GM12878 (cell line): ENCODE measurements around the gene ASIC3. TPM values are rescaled to one million over a fixed set of nuclear protein-coding genes. Genes with fewer than 3 reads are reported as not detected.
"Not testable (repeated sequence)": the region's sequence is repeated elsewhere in the genome, so short reads cannot be mapped to it uniquely, and the experiment has no call there.

ENCODE experiments used
- ATAC-seq: fragments of 200-7000 bp; cut with Tn5 transposase; 3 replicates; pipeline ENCODE4 v1.9.1; 2020; ENCODE audit warnings: mild to moderate bottlenecking, moderate library complexity
- BruUV-seq: library from RNA; stranded (reverse); fragments of 400-500 nt; replicated peaks from 2 replicates; lab custom pipeline; 2021; lab: Mats Ljungman, UMichigan
- CTCF ChIA-PET: fragments of 300-600 bp; sonication (Branson Sonifier 250); formaldehyde crosslinking; extraction: SDS; loops from one replicate; lab custom pipeline; 2021; ENCODE audit warnings: inconsistent platforms; lab: Yijun Ruan, JAX
- POLR2A ChIA-PET: fragments of 350-600 bp; formaldehyde crosslinking; extraction: SDS; loops from one replicate; lab custom pipeline; 2021; ENCODE audit warnings: inconsistent platforms; lab: Charles Lee
- RAD21 ChIA-PET: fragments of 300-600 bp; sonication (Branson Sonifier 250); formaldehyde crosslinking; loops from one replicate; lab custom pipeline; 2023; ENCODE audit warnings: antibody characterized with exemption; ENCODE audit not compliant: unreplicated experiment; lab: Charles Lee
- SMC1A ChIA-PET: fragments of 300-600 bp; sonication (Branson Sonifier 250); formaldehyde crosslinking; loops from one replicate; lab custom pipeline; 2023; ENCODE audit not compliant: unreplicated experiment, uncharacterized antibody; lab: Charles Lee
- DNase-seq: peaks from one replicate; pipeline ENCODE4 v3.0.0-alpha.2; 2011; ENCODE audit warnings: low read depth, low spot score
- FAIRE-seq: peaks from 3 replicates; lab custom pipeline; 2011; peaks lifted over from hg19 to GRCh38; lab: Jason Lieb, UNC
- H2AFZ ChIP-seq: 2 replicates; pipeline ENCODE4 v1.6.0; 2011; ENCODE audit warnings: low read depth, low read length, control low read depth; ENCODE audit not compliant: control insufficient read depth
- H3K27ac ChIP-seq: 2 replicates; pipeline ENCODE4 v1.5.1; 2011; ENCODE audit warnings: control low read depth; ENCODE audit not compliant: control insufficient read depth, insufficient read depth
- H3K27me3 ChIP-seq, 2 experiments: replicated peaks in 1 of 2; 2 replicates each; pipeline versions ENCODE4 v1.6.0 to v1.6.1; 2011; ENCODE audit warnings: low read length in 1 of 2; ENCODE audit not compliant: control insufficient read depth in 2 of 2, insufficient read depth in 2 of 2
- H3K36me3 ChIP-seq, 2 experiments: 2 replicates each; pipeline ENCODE4 v1.5.1; 2011; ENCODE audit warnings: low read length in 1 of 2; ENCODE audit not compliant: control insufficient read depth in 2 of 2, insufficient read depth in 2 of 2
- H3K4me1 ChIP-seq: 2 replicates; pipeline ENCODE4 v1.6.1; 2011; ENCODE audit warnings: mild to moderate bottlenecking, low read length, moderate library complexity, mixed read lengths; ENCODE audit not compliant: control insufficient read depth, insufficient read depth
- H3K4me2 ChIP-seq: 2 replicates; pipeline ENCODE4 v1.6.0; 2011; ENCODE audit warnings: control low read depth; ENCODE audit not compliant: control insufficient read depth, insufficient read depth
- H3K4me3 ChIP-seq: fragments of 200-600 bp; sonication (generic); 2 replicates; pipeline ENCODE4 v1.5.1; 2016
- H3K79me2 ChIP-seq: 2 replicates; pipeline ENCODE4 v1.6.0; 2011; ENCODE audit warnings: low read length; ENCODE audit not compliant: control insufficient read depth, insufficient read depth
- H3K9ac ChIP-seq: 2 replicates; pipeline ENCODE4 v1.8.0; 2011; ENCODE audit warnings: low read length, control low read depth, mixed read lengths; ENCODE audit not compliant: control insufficient read depth, insufficient read depth
- H3K9me3 ChIP-seq: replicated peaks from 3 replicates; pipeline ENCODE4 v1.5.1; 2011; ENCODE audit warnings: mild to moderate bottlenecking, low read length; ENCODE audit not compliant: control insufficient read depth, insufficient read depth
- H4K20me1 ChIP-seq: 2 replicates; pipeline ENCODE4 v1.6.0; 2011; ENCODE audit not compliant: control insufficient read depth, insufficient read depth
- ASH2L ChIP-seq: fragments of 300-600, 200-600 bp; sonication (generic); IDR thresholded peaks from 2 replicates; pipeline ENCODE4 v1.6.1; 2017; ENCODE audit warnings: low read depth, mild to moderate bottlenecking, borderline replicate concordance
- CBX3 ChIP-seq: fragments of 200-600 bp; sonication (generic); IDR thresholded peaks from 2 replicates; pipeline ENCODE4 v1.6.1; 2016; ENCODE audit warnings: low read depth, borderline replicate concordance
- NFXL1 ChIP-seq: fragments of 450-650 bp; IDR thresholded peaks from 2 replicates; pipeline ENCODE4 v1.6.1; 2017; ENCODE audit warnings: antibody characterized with exemption, mild to moderate bottlenecking, borderline replicate concordance
- POLR2A ChIP-seq: IDR thresholded peaks from 2 replicates; pipeline ENCODE4 v1.6.1; 2011; ENCODE audit warnings: low read depth, mild to moderate bottlenecking, low read length
- RAD51 ChIP-seq: fragments of 450-650 bp; IDR thresholded peaks from 2 replicates; pipeline ENCODE4 v1.6.1; 2016; ENCODE audit warnings: moderate library complexity, mild to moderate bottlenecking, inconsistent platforms
- RB1 ChIP-seq: fragments of 450-650 bp; formaldehyde crosslinking; IDR thresholded peaks from 2 replicates; pipeline ENCODE4 v1.6.1; 2017; ENCODE audit warnings: mild to moderate bottlenecking, borderline replicate concordance
- RCOR1 ChIP-seq: conservative IDR thresholded peaks from 2 replicates; pipeline ENCODE4 v1.6.1; 2012; ENCODE audit warnings: low read depth, low read length, improper control_type of control experiment
- TCF12 ChIP-seq: IDR thresholded peaks from 2 replicates; pipeline ENCODE4 v1.6.1; 2011; ENCODE audit warnings: low read depth, mild to moderate bottlenecking, low read length
- ZSCAN29 ChIP-seq: fragments of 450-650 bp; IDR thresholded peaks from 2 replicates; pipeline ENCODE4 v1.6.1; 2017; ENCODE audit warnings: mild to moderate bottlenecking, moderate library complexity
- WGBS: methylation state at CpG from one replicate; pipeline ENCODE4 v1.1.6; 2016; ENCODE audit warnings: low lambda C conversion rate; ENCODE audit not compliant: insufficient replicate concordance, insufficient coverage; ENCODE audit errors: missing lambda C conversion rate; 5-methylcytosine and 5-hydroxymethylcytosine counted together
- in situ Hi-C: fragments of 300-500 bp; cut with MboI; formaldehyde crosslinking; loops from 9 replicates; pipeline ENCODE4 v1.14.3; 2018; ENCODE audit warnings: mixed read lengths
- intact Hi-C: fragments of 100-400 bp; cut with micrococcal nuclease; formaldehyde crosslinking; loops from one replicate; pipeline ENCODE4 v1.14.2; 2022; ENCODE audit not compliant: unreplicated experiment
- polyA plus RNA-seq, 11 experiments: library from polyadenylated mRNA; depleted of rRNA in 4 of 11; unstranded in 6 of 11; stranded (reverse) in 5 of 11; fragments of >200 nt; fragmentation: Nextera tagmentation in 4 of 11; fragmentation: Illumina TruSeq in 1 of 11; extraction: Ambion mirVana in 4 of 11; extraction: Trizol in 1 of 11; gene quantifications; 1 replicate in 1 of 11; 2 replicates in 10 of 11; pipeline versions ENCODE4 v1.2.1 to v1.2.3, GENCODE V29; 2011 to 2016; ENCODE audit warnings: inconsistent platforms in 2 of 11, missing spikeins in 2 of 11, low read depth in 1 of 11
- total RNA-seq, 4 experiments: library from RNA; depleted of rRNA in 3 of 4; stranded (reverse); fragments of >200 nt in 3 of 4; fragmentation: Illumina TruSeq in 1 of 4; extraction: Trizol in 1 of 4; gene quantifications; 2 replicates each; pipeline versions ENCODE4 v1.2.1 to v1.2.3, GENCODE V29; 2013 to 2021
- TF ChIP-seq, protein P1 (sequence below): fragments of 450-650 bp; IDR thresholded peaks from 2 replicates; pipeline ENCODE4 v1.6.1; 2016; ENCODE audit warnings: mild to moderate bottlenecking, moderate library complexity, borderline replicate concordance
- TF ChIP-seq, protein P2 (sequence below): fragments of 150-350 bp; IDR thresholded peaks from 2 replicates; pipeline ENCODE4 v1.6.1; 2014; ENCODE audit warnings: mild to moderate bottlenecking, low read depth, low read length
- TF ChIP-seq, protein P3 (sequence below): IDR thresholded peaks from 2 replicates; pipeline ENCODE4 v1.6.1; 2012; ENCODE audit warnings: low read length, inconsistent platforms

Gene ASIC3
- total and polyA plus RNA-seq, 10 of the 15 experiments (the other 5 are each of a cell fraction or from before 2014, with no cell fraction given): 0.07 to 1.0 (median 0.44) TPM; not detected in 4

DNA sequence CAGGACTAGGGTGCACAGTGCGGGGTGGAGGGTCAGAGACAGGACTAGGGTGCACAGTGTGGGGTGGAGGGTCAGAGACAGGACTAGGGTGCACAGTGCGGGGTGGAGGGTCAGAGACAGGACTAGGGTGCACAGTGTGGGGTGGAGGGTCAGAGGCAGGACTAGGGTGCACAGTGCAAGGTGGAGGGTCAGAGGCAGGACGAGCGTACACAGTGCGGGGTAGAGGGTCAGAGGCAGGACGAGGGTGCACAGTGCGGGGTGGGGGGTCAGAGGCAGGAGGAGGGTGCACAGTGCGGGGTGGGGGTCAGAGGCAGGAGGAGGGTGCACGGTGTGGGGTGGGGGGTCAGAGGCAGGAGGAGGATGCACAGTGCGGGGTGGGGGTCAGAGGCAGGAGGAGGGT lies 4.9 kb upstream of the ASIC3 start:
- H3K9me3 ChIP-seq, H4K20me1 ChIP-seq, H2AFZ ChIP-seq, intact Hi-C loops, FAIRE-seq, H3K79me2 ChIP-seq, H3K36me3 ChIP-seq, SMC1A ChIA-PET, ATAC-seq, H3K27ac ChIP-seq, RAD21 ChIA-PET, H3K9ac ChIP-seq, BruUV-seq, DNase-seq, H3K4me2 ChIP-seq, H3K4me3 ChIP-seq, H3K27me3 ChIP-seq, H3K4me1 ChIP-seq, POLR2A ChIA-PET, CTCF ChIA-PET, in situ Hi-C loops: not testable (repeated sequence)
- WGBS: 82% methylated on average over 7 of the region's 10 CpGs

DNA sequence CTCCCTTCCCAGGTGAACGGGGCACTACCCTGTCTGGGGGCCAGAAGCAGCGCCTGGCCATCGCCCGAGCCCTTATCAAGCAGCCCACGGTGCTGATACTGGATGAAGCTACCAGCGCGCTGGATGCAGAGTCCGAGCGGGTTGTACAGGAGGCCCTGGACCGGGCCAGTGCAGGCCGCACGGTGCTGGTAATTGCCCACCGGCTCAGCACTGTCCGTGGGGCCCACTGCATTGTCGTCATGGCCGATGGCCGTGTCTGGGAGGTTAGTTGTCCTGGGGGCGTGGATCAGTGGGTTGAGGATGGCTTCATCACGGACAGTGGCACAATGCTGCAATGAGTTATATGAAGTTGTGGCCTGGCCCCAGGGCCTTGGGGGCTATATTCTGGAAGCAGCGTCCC lies 4.4 kb upstream of the ASIC3 start:
- no peaks in the 10 kb centered on the region for H3K27me3 ChIP-seq
- no peaks in the 10 kb centered on the region for H3K36me3 ChIP-seq
- no peaks in the 10 kb centered on the region for H3K4me1 ChIP-seq
- ChIA-PET POLR2A (no interaction called here), CTCF (no interaction called here), SMC1A (no interaction called here), RAD21 (no interaction called here)
- FAIRE-seq (no peak), DNase-seq (no peak), ATAC-seq (no peak)
- BruUV-seq: no TSS peak
- in situ Hi-C loops (no loop called here), intact Hi-C loops (no loop called here)
- H4K20me1 ChIP-seq: no peaks in the 10 kb centered on the region
- no peak overlapping the region for H2AFZ ChIP-seq
- 95% methylated on average over 20 of the region's 20 CpGs for WGBS
- no peak overlapping the region for H3K4me2 ChIP-seq
- H3K27ac ChIP-seq: no peak overlapping the region
- no peaks in the 10 kb centered on the region for H3K79me2 ChIP-seq
- H3K4me3 ChIP-seq: no peak overlapping the region
- H3K9me3 ChIP-seq: no peaks in the 10 kb centered on the region
- no peak overlapping the region for H3K9ac ChIP-seq
- no peak for TF ChIP-seq RAD51
- no peak for TF ChIP-seq RB1
- no peak for TF ChIP-seq ZSCAN29
- TF ChIP-seq, protein P1, sequence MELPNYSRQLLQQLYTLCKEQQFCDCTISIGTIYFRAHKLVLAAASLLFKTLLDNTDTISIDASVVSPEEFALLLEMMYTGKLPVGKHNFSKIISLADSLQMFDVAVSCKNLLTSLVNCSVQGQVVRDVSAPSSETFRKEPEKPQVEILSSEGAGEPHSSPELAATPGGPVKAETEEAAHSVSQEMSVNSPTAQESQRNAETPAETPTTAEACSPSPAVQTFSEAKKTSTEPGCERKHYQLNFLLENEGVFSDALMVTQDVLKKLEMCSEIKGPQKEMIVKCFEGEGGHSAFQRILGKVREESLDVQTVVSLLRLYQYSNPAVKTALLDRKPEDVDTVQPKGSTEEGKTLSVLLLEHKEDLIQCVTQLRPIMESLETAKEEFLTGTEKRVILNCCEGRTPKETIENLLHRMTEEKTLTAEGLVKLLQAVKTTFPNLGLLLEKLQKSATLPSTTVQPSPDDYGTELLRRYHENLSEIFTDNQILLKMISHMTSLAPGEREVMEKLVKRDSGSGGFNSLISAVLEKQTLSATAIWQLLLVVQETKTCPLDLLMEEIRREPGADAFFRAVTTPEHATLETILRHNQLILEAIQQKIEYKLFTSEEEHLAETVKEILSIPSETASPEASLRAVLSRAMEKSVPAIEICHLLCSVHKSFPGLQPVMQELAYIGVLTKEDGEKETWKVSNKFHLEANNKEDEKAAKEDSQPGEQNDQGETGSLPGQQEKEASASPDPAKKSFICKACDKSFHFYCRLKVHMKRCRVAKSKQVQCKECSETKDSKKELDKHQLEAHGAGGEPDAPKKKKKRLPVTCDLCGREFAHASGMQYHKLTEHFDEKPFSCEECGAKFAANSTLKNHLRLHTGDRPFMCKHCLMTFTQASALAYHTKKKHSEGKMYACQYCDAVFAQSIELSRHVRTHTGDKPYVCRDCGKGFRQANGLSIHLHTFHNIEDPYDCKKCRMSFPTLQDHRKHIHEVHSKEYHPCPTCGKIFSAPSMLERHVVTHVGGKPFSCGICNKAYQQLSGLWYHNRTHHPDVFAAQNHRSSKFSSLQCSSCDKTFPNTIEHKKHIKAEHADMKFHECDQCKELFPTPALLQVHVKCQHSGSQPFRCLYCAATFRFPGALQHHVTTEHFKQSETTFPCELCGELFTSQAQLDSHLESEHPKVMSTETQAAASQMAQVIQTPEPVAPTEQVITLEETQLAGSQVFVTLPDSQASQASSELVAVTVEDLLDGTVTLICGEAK: no peak
- TF ChIP-seq POLR2A: no peak
- no peak for TF ChIP-seq TCF12
- TF ChIP-seq RCOR1: no peak
- TF ChIP-seq ASH2L: no peak
- TF ChIP-seq, protein P2, sequence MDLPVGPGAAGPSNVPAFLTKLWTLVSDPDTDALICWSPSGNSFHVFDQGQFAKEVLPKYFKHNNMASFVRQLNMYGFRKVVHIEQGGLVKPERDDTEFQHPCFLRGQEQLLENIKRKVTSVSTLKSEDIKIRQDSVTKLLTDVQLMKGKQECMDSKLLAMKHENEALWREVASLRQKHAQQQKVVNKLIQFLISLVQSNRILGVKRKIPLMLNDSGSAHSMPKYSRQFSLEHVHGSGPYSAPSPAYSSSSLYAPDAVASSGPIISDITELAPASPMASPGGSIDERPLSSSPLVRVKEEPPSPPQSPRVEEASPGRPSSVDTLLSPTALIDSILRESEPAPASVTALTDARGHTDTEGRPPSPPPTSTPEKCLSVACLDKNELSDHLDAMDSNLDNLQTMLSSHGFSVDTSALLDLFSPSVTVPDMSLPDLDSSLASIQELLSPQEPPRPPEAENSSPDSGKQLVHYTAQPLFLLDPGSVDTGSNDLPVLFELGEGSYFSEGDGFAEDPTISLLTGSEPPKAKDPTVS: no peak
- TF ChIP-seq CBX3: no peak
- TF ChIP-seq, protein P3, sequence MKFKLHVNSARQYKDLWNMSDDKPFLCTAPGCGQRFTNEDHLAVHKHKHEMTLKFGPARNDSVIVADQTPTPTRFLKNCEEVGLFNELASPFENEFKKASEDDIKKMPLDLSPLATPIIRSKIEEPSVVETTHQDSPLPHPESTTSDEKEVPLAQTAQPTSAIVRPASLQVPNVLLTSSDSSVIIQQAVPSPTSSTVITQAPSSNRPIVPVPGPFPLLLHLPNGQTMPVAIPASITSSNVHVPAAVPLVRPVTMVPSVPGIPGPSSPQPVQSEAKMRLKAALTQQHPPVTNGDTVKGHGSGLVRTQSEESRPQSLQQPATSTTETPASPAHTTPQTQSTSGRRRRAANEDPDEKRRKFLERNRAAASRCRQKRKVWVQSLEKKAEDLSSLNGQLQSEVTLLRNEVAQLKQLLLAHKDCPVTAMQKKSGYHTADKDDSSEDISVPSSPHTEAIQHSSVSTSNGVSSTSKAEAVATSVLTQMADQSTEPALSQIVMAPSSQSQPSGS: no peak
- TF ChIP-seq NFXL1: no peak
